C4-2B (cell line): ENCODE measurements around the gene GSDME.

Source experiments
- CTCF ChIP-seq: fragments of 450-650 bp; conservative IDR thresholded peaks from 2 replicates; pipeline ENCODE4 v1.5.1; 2017; ENCODE audit warnings: mild to moderate bottlenecking
- ZFX ChIP-seq: fragments of 450-650 bp; IDR thresholded peaks from 2 replicates; pipeline ENCODE4 v1.6.1; 2017

GRCh38 chr7:24786306-24786705 lies 29.0 kb upstream of the GSDME start:
- TF ChIP-seq CTCF (no peak), ZFX (no peak)
